ENCODE measurements around the gene PLA2G2C.
"Not testable (repeated sequence)": the region's sequence is repeated elsewhere in the genome, so short reads cannot be mapped to it uniquely, and the experiment has no call there.

The PLA2G2C gene

GRCh38 chr1:20141001-20141400 is 45.3 kb downstream of the PLA2G2C start:
- no peak overlapping the region for H3K4me3 Mint-ChIP-seq
- no peak for ATAC-seq (replicated peaks; ENCODE audit: extremely low read depth, poor library complexity, severe bottlenecking)
- H3K36me3 Mint-ChIP-seq (ENCODE audit: insufficient read depth): no peaks in the 10 kb centered on the region
- DNase-seq (ENCODE audit: low spot score in 2 of 2): no peak
- no peaks in the 10 kb centered on the region for H3K9me3 Mint-ChIP-seq
- no peak overlapping the region for H3K27ac Mint-ChIP-seq (ENCODE audit: low read depth)
- peaks cover 14% of the 10 kb centered on the region for H3K27me3 Mint-ChIP-seq
- H3K4me1 Mint-ChIP-seq: no peaks in the 10 kb centered on the region

- ATAC-seq (replicated peaks; ENCODE audit: extremely low read depth, poor library complexity, severe bottlenecking) (no peak), DNase-seq (ENCODE audit: low spot score in 2 of 2) (no peak)
- Mint-ChIP-seq H3K36me3 (ENCODE audit: insufficient read depth) (no peaks in the 10 kb centered on the region), H3K4me1 (no peaks in the 10 kb centered on the region), H3K27me3 (peaks cover 14% of the 10 kb centered on the region), H3K27ac (ENCODE audit: low read depth) (no peak overlapping the region), H3K4me3 (no peak overlapping the region), H3K9me3 (no peaks in the 10 kb centered on the region)
Measured at GRCh38 chr1:20139776-20140612, 46.3 kb downstream of the PLA2G2C start.

GRCh38 chr1:20138961-20139550 is 47.3 kb downstream of the PLA2G2C start, which contains the start of gene PLA2G2F:
PLA2G2F (plus strand) TSS chr1:20139323; CDS start chr1:20139428, 105 bp downstream.
- Mint-ChIP-seq H3K36me3 (ENCODE audit: insufficient read depth) (no peaks in the 10 kb centered on the region), H3K27ac (ENCODE audit: low read depth) (no peak within 1 kb of the TSS), H3K9me3 (no peaks in the 10 kb centered on the region), H3K4me3 (no peak within 1 kb of the TSS), H3K27me3 (peaks cover 19% of the 10 kb centered on the region), H3K4me1 (no peaks in the 10 kb centered on the region)
- no peak for DNase-seq (ENCODE audit: low spot score in 2 of 2)
- ATAC-seq (replicated peaks; ENCODE audit: extremely low read depth, poor library complexity, severe bottlenecking): no peak

- no peak for ATAC-seq (replicated peaks; ENCODE audit: extremely low read depth, poor library complexity, severe bottlenecking)
- Mint-ChIP-seq H3K27me3 (peaks cover 25% of the 10 kb centered on the region), H3K4me1 (no peaks in the 10 kb centered on the region), H3K9me3 (no peaks in the 10 kb centered on the region), H3K27ac (ENCODE audit: low read depth) (no peak overlapping the region), H3K4me3 (no peak overlapping the region), H3K36me3 (ENCODE audit: insufficient read depth) (no peaks in the 10 kb centered on the region)
- no peak for DNase-seq (ENCODE audit: low spot score in 2 of 2)
Measured at GRCh38 chr1:20138346-20138745, 48.0 kb downstream of the PLA2G2C start.

- H3K4me3 Mint-ChIP-seq: no peak overlapping the region
- H3K36me3 Mint-ChIP-seq (ENCODE audit: insufficient read depth): no peaks in the 10 kb centered on the region
- H3K9me3 Mint-ChIP-seq: no peaks in the 10 kb centered on the region
- ATAC-seq (replicated peaks; ENCODE audit: extremely low read depth, poor library complexity, severe bottlenecking) (no peak), DNase-seq (ENCODE audit: low spot score in 2 of 2) (no peak)
- H3K27ac Mint-ChIP-seq (ENCODE audit: low read depth): no peak overlapping the region
- peaks cover 28% of the 10 kb centered on the region for H3K27me3 Mint-ChIP-seq
- H3K4me1 Mint-ChIP-seq: no peaks in the 10 kb centered on the region
Measured at GRCh38 chr1:20137604-20138003, 48.7 kb downstream of the PLA2G2C start.

GRCh38 chr1:20137055-20137454 is 49.3 kb downstream of the PLA2G2C start:
- Mint-ChIP-seq H3K36me3 (ENCODE audit: insufficient read depth) (no peaks in the 10 kb centered on the region), H3K9me3 (no peaks in the 10 kb centered on the region), H3K27ac (ENCODE audit: low read depth) (no peak overlapping the region), H3K4me3 (no peak overlapping the region), H3K27me3 (peaks cover 34% of the 10 kb centered on the region), H3K4me1 (no peaks in the 10 kb centered on the region)
- no peak for ATAC-seq (replicated peaks; ENCODE audit: extremely low read depth, poor library complexity, severe bottlenecking)
- no peak for DNase-seq (ENCODE audit: low spot score in 2 of 2)

- DNase-seq (ENCODE audit: low spot score in 2 of 2) (no peak), ATAC-seq (replicated peaks; ENCODE audit: extremely low read depth, poor library complexity, severe bottlenecking) (no peak)
- H3K27ac Mint-ChIP-seq (ENCODE audit: low read depth): no peak overlapping the region
- H3K4me3 Mint-ChIP-seq: no peak overlapping the region
- H3K9me3 Mint-ChIP-seq: no peaks in the 10 kb centered on the region
- H3K36me3 Mint-ChIP-seq (ENCODE audit: insufficient read depth): no peaks in the 10 kb centered on the region
- peaks cover 37% of the 10 kb centered on the region for H3K27me3 Mint-ChIP-seq
- H3K4me1 Mint-ChIP-seq: no peaks in the 10 kb centered on the region
Measured at GRCh38 chr1:20136249-20136648, 50.1 kb downstream of the PLA2G2C start.

- ATAC-seq (replicated peaks; ENCODE audit: extremely low read depth, poor library complexity, severe bottlenecking): no peak
Measured at GRCh38 chr1:20134995-20135394, 51.3 kb downstream of the PLA2G2C start.

GRCh38 chr1:20130518-20130917 is 55.8 kb downstream of the PLA2G2C start:
- not testable (repeated sequence) for H3K36me3 Mint-ChIP-seq (ENCODE audit: insufficient read depth); H3K4me1 Mint-ChIP-seq; DNase-seq (ENCODE audit: low spot score in 2 of 2); H3K9me3 Mint-ChIP-seq; H3K27ac Mint-ChIP-seq (ENCODE audit: low read depth); ATAC-seq (replicated peaks; ENCODE audit: extremely low read depth, poor library complexity, severe bottlenecking); H3K4me3 Mint-ChIP-seq
- H3K27me3 Mint-ChIP-seq: peaks cover 24% of the 10 kb centered on the region

More at GRCh38 chr1:20134995-20135394, 51.3 kb downstream of the PLA2G2C start:
- H3K4me1 Mint-ChIP-seq: no peaks in the 10 kb centered on the region
- H3K9me3 Mint-ChIP-seq: no peaks in the 10 kb centered on the region
- DNase-seq (ENCODE audit: low spot score in 2 of 2): no peak
- no peak overlapping the region for H3K4me3 Mint-ChIP-seq
- H3K36me3 Mint-ChIP-seq (ENCODE audit: insufficient read depth): no peaks in the 10 kb centered on the region
- no peak overlapping the region for H3K27ac Mint-ChIP-seq (ENCODE audit: low read depth)
- H3K27me3 Mint-ChIP-seq: peaks cover 37% of the 10 kb centered on the region

- Mint-ChIP-seq H3K4me3 (no peak overlapping the region), H3K27me3 (peaks cover 27% of the 10 kb centered on the region), H3K9me3 (no peaks in the 10 kb centered on the region), H3K4me1 (no peaks in the 10 kb centered on the region), H3K27ac (ENCODE audit: low read depth) (no peak overlapping the region), H3K36me3 (ENCODE audit: insufficient read depth) (peaks cover 2% of the 10 kb centered on the region)
- DNase-seq (ENCODE audit: low spot score in 2 of 2) (no peak), ATAC-seq (replicated peaks; ENCODE audit: extremely low read depth, poor library complexity, severe bottlenecking) (no peak)
Measured at GRCh38 chr1:20126806-20127440, 59.4 kb downstream of the PLA2G2C start.

- DNase-seq (ENCODE audit: low spot score in 2 of 2) (no peak), ATAC-seq (replicated peaks; ENCODE audit: extremely low read depth, poor library complexity, severe bottlenecking) (no peak)
- Mint-ChIP-seq H3K27me3 (peaks cover 31% of the 10 kb centered on the region), H3K4me3 (no peak overlapping the region), H3K4me1 (no peaks in the 10 kb centered on the region), H3K9me3 (no peaks in the 10 kb centered on the region), H3K27ac (ENCODE audit: low read depth) (no peak overlapping the region), H3K36me3 (ENCODE audit: insufficient read depth) (peaks cover 2% of the 10 kb centered on the region)
Measured at GRCh38 chr1:20126041-20126805, 60.1 kb downstream of the PLA2G2C start.

- Mint-ChIP-seq H3K27me3 (peaks cover 41% of the 10 kb centered on the region), H3K9me3 (no peaks in the 10 kb centered on the region), H3K4me1 (no peaks in the 10 kb centered on the region), H3K4me3 (no peak overlapping the region), H3K27ac (ENCODE audit: low read depth) (no peak overlapping the region), H3K36me3 (ENCODE audit: insufficient read depth) (peaks cover 2% of the 10 kb centered on the region)
- DNase-seq (ENCODE audit: low spot score in 2 of 2) (no peak), ATAC-seq (replicated peaks; ENCODE audit: extremely low read depth, poor library complexity, severe bottlenecking) (no peak)
Measured at GRCh38 chr1:20125100-20125499, 61.2 kb downstream of the PLA2G2C start.

Measured in central memory CD8-positive, alpha-beta T cell (primary cell).